ENCODE measurements around the gene SLC39A11.

DNA sequence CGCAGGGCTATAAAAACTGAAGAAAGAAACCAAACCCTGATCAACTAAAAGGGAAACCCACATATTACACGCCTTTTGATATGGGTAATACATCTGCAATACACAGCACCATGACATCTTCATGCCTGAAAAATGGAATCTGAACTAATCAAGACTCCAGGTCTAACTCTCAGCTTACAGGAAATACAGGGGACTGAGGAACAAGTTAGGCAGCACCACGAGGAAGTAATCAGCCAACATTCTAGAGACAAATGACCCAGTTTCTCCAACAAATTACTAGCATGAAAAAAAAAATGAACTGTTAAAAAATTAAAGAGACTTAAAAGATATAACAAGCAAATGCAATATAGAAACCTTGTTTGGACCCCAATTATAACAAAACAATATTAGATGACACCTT, 9.1 kb downstream of the SLC39A11 start:
- TF ChIP-seq ARNT (IDR thresholded peaks at IDR 0.05) (no peak), BHLHE40 (IDR thresholded peaks at IDR 0.05; ENCODE audit: borderline replicate concordance) (no peak), ELF4 (IDR thresholded peaks at IDR 0.05) (no peak)
